ENCODE data around the gene EHMT1.

- TF ChIP-seq SUZ12 (IDR thresholded peaks at IDR 0.05) (no peak), BHLHE40 (IDR thresholded peaks at IDR 0.05; ENCODE audit: borderline replicate concordance) (no peak), HDGF (IDR thresholded peaks at IDR 0.05; ENCODE audit: borderline replicate concordance) (no peak), ELF4 (IDR thresholded peaks at IDR 0.05) (no peak), FOXA1 (IDR thresholded peaks at IDR 0.05) (no peak), SP1 (IDR thresholded peaks at IDR 0.05) (no peak), ARNT (IDR thresholded peaks at IDR 0.05) (no peak), NFRKB (IDR thresholded peaks at IDR 0.05) (no peak), FOXM1 (IDR thresholded peaks at IDR 0.05; ENCODE audit: borderline replicate concordance) (no peak)
Observed at GRCh38 chr9:137878146-137878941, 259.5 kb downstream of the EHMT1 start.

Data from HEK293T (cell line).